SK-N-SH (cell line): ENCODE results near the gene TMTC2.

Experiments used
- EP300 ChIP-seq, 2 experiments: IDR thresholded peaks; 2 replicates each; pipeline versions ENCODE4 v1.4.0 to v1.6.1; 2012; ENCODE audit warnings: borderline replicate concordance in 1 of 2, low read depth in 1 of 2, low read length in 1 of 2
- EZH2phosphoT487 ChIP-seq: fragments of 200-600 bp; sonication (generic); IDR thresholded peaks from 2 replicates; pipeline ENCODE4 v1.6.1; 2017; ENCODE audit warnings: low read depth, mixed run types, mild to moderate bottlenecking, antibody characterized with exemption, moderate library complexity, borderline replicate concordance
- FOSL2 ChIP-seq: IDR thresholded peaks from 2 replicates; pipeline ENCODE4 v1.4.0; 2012; ENCODE audit warnings: low read depth, mild to moderate bottlenecking, moderate library complexity, borderline replicate concordance
- GABPA ChIP-seq: IDR thresholded peaks from 2 replicates; pipeline ENCODE4 v1.4.0; 2012; ENCODE audit warnings: low read depth, mild to moderate bottlenecking
- NFIC ChIP-seq: IDR thresholded peaks from 2 replicates; pipeline ENCODE4 v1.4.0; 2012; ENCODE audit warnings: borderline replicate concordance
- POLR2AphosphoS5 ChIP-seq: IDR thresholded peaks from 2 replicates; pipeline ENCODE4 v1.6.1; 2012; ENCODE audit warnings: low read depth, low read length
- SIN3A ChIP-seq: IDR thresholded peaks from 2 replicates; pipeline ENCODE4 v1.6.1; 2012; ENCODE audit warnings: low read depth, mild to moderate bottlenecking, low read length, moderate library complexity, borderline replicate concordance
- TF ChIP-seq, protein P1 (sequence below): fragments of 200-600 bp; sonication (generic); IDR thresholded peaks from 2 replicates; pipeline ENCODE4 v1.6.1; 2017; ENCODE audit warnings: antibody characterized with exemption, mild to moderate bottlenecking, moderate library complexity
- TF ChIP-seq, protein P2 (sequence below): fragments of 150-350 bp; IDR thresholded peaks from 2 replicates; pipeline ENCODE4 v1.6.1; 2017; ENCODE audit warnings: antibody characterized with exemption, low read length, low read depth, borderline replicate concordance

- TF ChIP-seq, protein P1, sequence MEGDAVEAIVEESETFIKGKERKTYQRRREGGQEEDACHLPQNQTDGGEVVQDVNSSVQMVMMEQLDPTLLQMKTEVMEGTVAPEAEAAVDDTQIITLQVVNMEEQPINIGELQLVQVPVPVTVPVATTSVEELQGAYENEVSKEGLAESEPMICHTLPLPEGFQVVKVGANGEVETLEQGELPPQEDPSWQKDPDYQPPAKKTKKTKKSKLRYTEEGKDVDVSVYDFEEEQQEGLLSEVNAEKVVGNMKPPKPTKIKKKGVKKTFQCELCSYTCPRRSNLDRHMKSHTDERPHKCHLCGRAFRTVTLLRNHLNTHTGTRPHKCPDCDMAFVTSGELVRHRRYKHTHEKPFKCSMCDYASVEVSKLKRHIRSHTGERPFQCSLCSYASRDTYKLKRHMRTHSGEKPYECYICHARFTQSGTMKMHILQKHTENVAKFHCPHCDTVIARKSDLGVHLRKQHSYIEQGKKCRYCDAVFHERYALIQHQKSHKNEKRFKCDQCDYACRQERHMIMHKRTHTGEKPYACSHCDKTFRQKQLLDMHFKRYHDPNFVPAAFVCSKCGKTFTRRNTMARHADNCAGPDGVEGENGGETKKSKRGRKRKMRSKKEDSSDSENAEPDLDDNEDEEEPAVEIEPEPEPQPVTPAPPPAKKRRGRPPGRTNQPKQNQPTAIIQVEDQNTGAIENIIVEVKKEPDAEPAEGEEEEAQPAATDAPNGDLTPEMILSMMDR: no peak
- TF ChIP-seq GABPA: no peak
- TF ChIP-seq FOSL2: no peak
- no peak for TF ChIP-seq EP300 (IDR thresholded peaks at IDR 0.05; ENCODE audit: borderline replicate concordance in 1 of 2, low read depth in 1 of 2, low read length in 1 of 2)
- TF ChIP-seq NFIC: no peak
- TF ChIP-seq, protein P2, sequence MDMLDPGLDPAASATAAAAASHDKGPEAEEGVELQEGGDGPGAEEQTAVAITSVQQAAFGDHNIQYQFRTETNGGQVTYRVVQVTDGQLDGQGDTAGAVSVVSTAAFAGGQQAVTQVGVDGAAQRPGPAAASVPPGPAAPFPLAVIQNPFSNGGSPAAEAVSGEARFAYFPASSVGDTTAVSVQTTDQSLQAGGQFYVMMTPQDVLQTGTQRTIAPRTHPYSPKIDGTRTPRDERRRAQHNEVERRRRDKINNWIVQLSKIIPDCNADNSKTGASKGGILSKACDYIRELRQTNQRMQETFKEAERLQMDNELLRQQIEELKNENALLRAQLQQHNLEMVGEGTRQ: no peak
- no peak for TF ChIP-seq EZH2phosphoT487
- TF ChIP-seq SIN3A: no peak
- TF ChIP-seq POLR2AphosphoS5: no peak
Measured at GRCh38 chr12:82910246-82910893, 223.7 kb downstream of the TMTC2 start.
